ENCODE data around the gene BPIFB6. TPM values are rescaled to one million over a fixed set of nuclear protein-coding genes. Genes with fewer than 3 reads are reported as not detected.

BPIFB6 gene
- total RNA-seq, 1 experiment from 2014 or later: not detected

DNA sequence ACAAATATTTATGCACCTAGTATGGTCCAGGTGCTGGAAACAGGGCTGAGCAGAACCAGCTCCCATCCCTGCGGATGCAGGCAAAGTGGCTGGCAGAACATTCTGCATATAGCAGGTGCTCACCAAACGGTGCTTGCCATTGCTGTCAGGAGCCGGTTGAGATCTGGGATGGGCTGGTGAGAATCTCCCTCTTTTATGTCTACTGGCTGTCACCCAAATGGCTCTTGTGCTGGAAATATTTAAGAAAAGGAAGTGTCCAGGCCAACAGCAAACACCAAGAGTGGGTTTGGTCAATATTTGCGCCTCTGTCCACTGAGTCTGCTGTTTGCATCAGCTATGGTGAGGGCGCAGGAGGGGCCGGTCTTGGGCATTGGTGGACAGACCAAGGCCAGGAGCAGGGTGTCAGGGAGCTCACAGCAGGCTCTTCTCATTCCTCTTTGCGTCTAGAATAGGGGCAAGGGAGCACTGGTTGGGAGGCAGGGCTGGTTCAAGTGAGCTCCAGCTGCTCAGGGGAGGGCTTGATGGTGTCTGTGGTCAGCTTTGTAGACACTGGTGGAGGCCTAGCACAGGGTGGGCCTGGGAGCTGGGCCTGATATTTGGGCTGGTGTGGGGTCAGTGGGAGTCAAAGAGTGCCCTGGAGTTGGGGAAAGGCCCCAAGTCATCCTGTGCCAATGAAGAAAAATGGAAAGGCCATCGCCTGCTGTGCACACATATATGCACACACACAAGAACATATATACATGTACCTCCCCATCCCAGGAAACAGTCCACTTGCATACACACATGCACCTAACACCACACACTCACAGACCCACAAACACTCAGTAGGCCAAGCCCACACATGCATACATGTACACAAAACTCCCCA, 25.3 kb upstream of the BPIFB6 start:
- no peaks in the 10 kb centered on the region for H3K79me2 ChIP-seq (ENCODE audit: low read length)
- no peaks in the 10 kb centered on the region for H3K36me3 ChIP-seq (ENCODE audit: low read depth, low read length)
- no peaks in the 10 kb centered on the region for H3F3A ChIP-seq (ENCODE audit: low read length, unreplicated experiment)
- no peak overlapping the region for H3K4me3 ChIP-seq (ENCODE audit: low read length)
- no peak for ATAC-seq
- no peak overlapping the region for H3K9ac ChIP-seq (ENCODE audit: low read length)
- H3K27me3 ChIP-seq (ENCODE audit: low read length): peaks cover 8% of the 10 kb centered on the region
- intact Hi-C loops (cut with micrococcal nuclease): loop anchor here (1.0 kb wide), 1 partner anchor 104 kb away; no protein-coding TSS in a partner anchor
- ChIA-PET POLR2A (ENCODE audit: unreplicated experiment) (no interaction called here), CTCF (interaction anchor here (0.6 kb wide), 1 partner anchor 186 kb away, joined by 4 read pairs; no protein-coding TSS in a partner anchor)
- no peaks in the 10 kb centered on the region for H4K20me1 ChIP-seq (ENCODE audit: low read length)
- TF ChIP-seq, protein P1, sequence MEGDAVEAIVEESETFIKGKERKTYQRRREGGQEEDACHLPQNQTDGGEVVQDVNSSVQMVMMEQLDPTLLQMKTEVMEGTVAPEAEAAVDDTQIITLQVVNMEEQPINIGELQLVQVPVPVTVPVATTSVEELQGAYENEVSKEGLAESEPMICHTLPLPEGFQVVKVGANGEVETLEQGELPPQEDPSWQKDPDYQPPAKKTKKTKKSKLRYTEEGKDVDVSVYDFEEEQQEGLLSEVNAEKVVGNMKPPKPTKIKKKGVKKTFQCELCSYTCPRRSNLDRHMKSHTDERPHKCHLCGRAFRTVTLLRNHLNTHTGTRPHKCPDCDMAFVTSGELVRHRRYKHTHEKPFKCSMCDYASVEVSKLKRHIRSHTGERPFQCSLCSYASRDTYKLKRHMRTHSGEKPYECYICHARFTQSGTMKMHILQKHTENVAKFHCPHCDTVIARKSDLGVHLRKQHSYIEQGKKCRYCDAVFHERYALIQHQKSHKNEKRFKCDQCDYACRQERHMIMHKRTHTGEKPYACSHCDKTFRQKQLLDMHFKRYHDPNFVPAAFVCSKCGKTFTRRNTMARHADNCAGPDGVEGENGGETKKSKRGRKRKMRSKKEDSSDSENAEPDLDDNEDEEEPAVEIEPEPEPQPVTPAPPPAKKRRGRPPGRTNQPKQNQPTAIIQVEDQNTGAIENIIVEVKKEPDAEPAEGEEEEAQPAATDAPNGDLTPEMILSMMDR (conservative IDR thresholded peaks at IDR 0.05; ENCODE audit: low read depth, low read length): no peak
- no peak for TF ChIP-seq EZH2 (IDR thresholded peaks at IDR 0.05; ENCODE audit: low read length, unreplicated experiment)
- TF ChIP-seq EZH2phosphoT487 (IDR thresholded peaks at IDR 0.05; ENCODE audit: borderline replicate concordance, low read length): no peak
- no peak for DNase-seq
- H3K4me1 ChIP-seq (ENCODE audit: insufficient read depth, low read length): no peaks in the 10 kb centered on the region
- H3K27ac ChIP-seq (ENCODE audit: low read length): no peak overlapping the region
- BruUV-seq (replicated peaks): no TSS peak
- H2AFZ ChIP-seq (ENCODE audit: low read length): no peak overlapping the region
- H3K9me2 ChIP-seq (replicated peaks; ENCODE audit: low read length): no peaks in the 10 kb centered on the region
- H3K9me3 ChIP-seq (ENCODE audit: low read length): no peaks in the 10 kb centered on the region
- H3K4me2 ChIP-seq (ENCODE audit: low read length): no peak overlapping the region

DNA sequence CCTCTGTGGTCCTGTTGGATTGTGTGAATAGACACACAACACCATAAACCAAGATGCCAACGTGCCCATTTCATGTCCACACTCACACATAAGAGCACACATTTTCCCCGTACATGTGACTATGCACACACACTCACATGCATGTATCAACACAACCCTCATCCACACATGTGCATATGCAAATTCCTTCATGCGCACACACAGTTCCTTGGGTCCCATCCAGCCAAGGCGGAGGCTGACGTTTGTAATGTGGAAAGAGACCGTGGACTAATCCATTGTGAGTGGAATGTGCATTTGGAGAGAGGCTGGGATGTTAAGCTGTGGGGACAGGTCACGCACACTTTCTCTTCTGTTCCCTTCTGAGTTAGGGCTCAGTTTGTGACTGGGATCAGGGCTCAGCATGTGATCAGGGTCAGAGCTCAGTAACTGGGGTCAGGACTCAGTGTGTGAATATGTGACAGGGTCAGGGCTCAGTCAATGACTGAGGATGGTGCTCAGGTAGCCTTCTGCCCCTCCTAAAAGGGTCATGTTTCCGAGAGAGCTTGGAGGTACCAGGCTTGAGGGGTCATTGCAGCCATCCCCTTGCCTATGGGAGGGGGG, 24.6 kb upstream of the BPIFB6 start:
- Histone ChIP-seq H3K79me2 (ENCODE audit: low read length) (no peaks in the 10 kb centered on the region), H3K36me3 (ENCODE audit: low read depth, low read length) (no peaks in the 10 kb centered on the region), H3K4me1 (ENCODE audit: insufficient read depth, low read length) (no peaks in the 10 kb centered on the region), H3K9me3 (ENCODE audit: low read length) (no peaks in the 10 kb centered on the region), H3K4me2 (ENCODE audit: low read length) (no peak overlapping the region), H3K4me3 (ENCODE audit: low read length) (no peak overlapping the region), H3K27ac (ENCODE audit: low read length) (no peak overlapping the region), H3K9me2 (replicated peaks; ENCODE audit: low read length) (no peaks in the 10 kb centered on the region), H3K27me3 (ENCODE audit: low read length) (peaks cover 14% of the 10 kb centered on the region), H4K20me1 (ENCODE audit: low read length) (no peaks in the 10 kb centered on the region), H3F3A (ENCODE audit: low read length, unreplicated experiment) (no peaks in the 10 kb centered on the region), H2AFZ (ENCODE audit: low read length) (no peak overlapping the region), H3K9ac (ENCODE audit: low read length) (no peak overlapping the region)
- intact Hi-C loops (cut with micrococcal nuclease): no loop called here
- TF ChIP-seq EZH2phosphoT487 (IDR thresholded peaks at IDR 0.05; ENCODE audit: borderline replicate concordance, low read length): no peak
- TF ChIP-seq, protein P1 (conservative IDR thresholded peaks at IDR 0.05; ENCODE audit: low read depth, low read length): no peak
- TF ChIP-seq EZH2 (IDR thresholded peaks at IDR 0.05; ENCODE audit: low read length, unreplicated experiment): no peak
- POLR2A ChIA-PET (ENCODE audit: unreplicated experiment): no interaction called here
- no peak for DNase-seq
- CTCF ChIA-PET: no interaction called here
- BruUV-seq (replicated peaks): no TSS peak
- no peak for ATAC-seq

Data from PC-3 (cell line).